Measurements from ENCODE around the gene GRAMD1A. TPM values are rescaled to one million over a fixed set of nuclear protein-coding genes. Genes with fewer than 3 reads are reported as not detected.

The GRAMD1A gene
- 100 to 1,000 TPM; 109 to 127 TPM for total RNA-seq

DNA sequence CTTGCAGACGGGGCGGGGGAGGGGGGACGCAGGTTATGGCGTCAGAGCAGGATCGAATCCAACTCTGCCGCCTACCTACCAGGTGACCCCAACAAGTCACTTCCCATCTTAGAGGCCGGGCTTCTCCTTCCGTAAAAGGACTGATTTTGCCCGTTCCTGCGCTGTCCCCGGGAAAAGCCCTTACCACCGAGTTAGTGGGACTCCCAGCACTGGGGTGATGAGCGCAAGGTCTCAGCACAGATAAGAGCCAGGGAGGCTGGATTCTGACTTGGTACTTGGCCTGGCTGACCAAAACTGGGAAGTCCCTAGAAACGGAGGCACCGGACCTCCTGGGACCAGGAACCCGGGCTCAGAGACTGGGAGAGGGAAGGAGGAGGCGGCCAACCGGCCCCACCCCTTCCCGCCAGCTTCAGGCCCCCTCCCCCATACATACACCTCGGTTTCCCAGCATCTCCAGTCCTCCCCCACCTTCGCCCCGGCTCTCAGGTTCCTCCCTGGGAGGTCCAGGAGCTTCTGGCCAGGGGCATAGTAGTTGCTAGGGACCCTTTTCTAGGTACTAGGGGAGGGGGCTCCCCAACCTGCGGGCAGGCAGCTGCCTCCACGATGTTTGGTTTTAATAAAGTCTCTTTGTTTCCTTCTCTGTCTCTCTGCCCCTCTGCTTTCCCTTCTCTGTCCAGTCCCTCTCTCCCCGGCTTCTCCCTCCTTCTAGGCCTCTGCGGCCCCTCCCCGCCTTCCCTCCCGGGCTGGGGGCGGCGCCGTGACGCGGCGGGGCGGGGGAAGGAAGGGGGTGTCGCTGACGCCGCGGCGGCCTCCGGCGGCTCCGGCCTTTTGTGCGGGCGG lies at the start of gene GRAMD1A:
TSS of gene GRAMD1A (plus strand) at position 826 of the 840 bp plus-strand sequence. CDS start 156 bp downstream, outside the sequence.
- no peaks in the 10 kb centered on the region for H3K27me3 Mint-ChIP-seq
- peak within 1 kb of the TSS; percentile 91 for H3K4me3 Mint-ChIP-seq
- ATAC-seq (peak; percentile 60), DNase-seq (peak; percentile 82)
- no peaks in the 10 kb centered on the region for H3K9me3 Mint-ChIP-seq (ENCODE audit: low read depth)
- peak within 1 kb of the TSS; percentile 92 for H3K27ac Mint-ChIP-seq
- CTCF ChIA-PET = interaction anchor here (1.1 to 4.4 kb wide), 3 partner anchors 10 to 27 kb away, joined by 5 to 38 read pairs (median 18); no protein-coding TSS in a partner anchor
- peaks cover 71% of the 10 kb centered on the region for H3K4me1 Mint-ChIP-seq
- H3K36me3 Mint-ChIP-seq = peaks cover 20% of the 10 kb centered on the region

DNA sequence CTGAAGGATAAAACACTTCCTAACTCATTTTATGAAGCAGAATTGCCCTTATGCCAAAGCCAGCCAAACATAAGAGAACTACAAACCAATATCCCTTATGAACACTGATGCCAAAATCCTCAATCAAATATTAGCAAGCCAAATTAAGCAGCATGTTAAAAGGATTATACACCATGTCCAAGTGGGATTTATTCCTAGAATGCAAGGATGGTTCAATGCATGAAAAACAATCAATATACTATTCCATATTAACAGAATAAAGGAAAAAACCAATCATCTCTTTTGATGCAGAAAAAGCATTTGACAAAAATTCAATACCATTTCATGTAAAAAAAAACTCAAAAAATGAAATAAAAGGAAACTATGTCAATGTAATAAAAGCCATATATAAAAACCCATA lies 47.0 kb upstream of the GRAMD1A start:
- CTCF ChIA-PET = interaction anchor here (1.5 kb wide), 1 partner anchor 8 kb away, joined by 3 read pairs; no protein-coding TSS in a partner anchor
- peaks cover 1% of the 10 kb centered on the region for H3K4me1 Mint-ChIP-seq
- H3K36me3 Mint-ChIP-seq = peaks cover 79% of the 10 kb centered on the region
- H3K9me3 Mint-ChIP-seq (ENCODE audit: low read depth) = peaks cover 47% of the 10 kb centered on the region
- H3K27me3 Mint-ChIP-seq = no peaks in the 10 kb centered on the region
- no peak for DNase-seq
- H3K27ac Mint-ChIP-seq = no peak overlapping the region
- no peak for ATAC-seq
- H3K4me3 Mint-ChIP-seq = no peak overlapping the region

DNA sequence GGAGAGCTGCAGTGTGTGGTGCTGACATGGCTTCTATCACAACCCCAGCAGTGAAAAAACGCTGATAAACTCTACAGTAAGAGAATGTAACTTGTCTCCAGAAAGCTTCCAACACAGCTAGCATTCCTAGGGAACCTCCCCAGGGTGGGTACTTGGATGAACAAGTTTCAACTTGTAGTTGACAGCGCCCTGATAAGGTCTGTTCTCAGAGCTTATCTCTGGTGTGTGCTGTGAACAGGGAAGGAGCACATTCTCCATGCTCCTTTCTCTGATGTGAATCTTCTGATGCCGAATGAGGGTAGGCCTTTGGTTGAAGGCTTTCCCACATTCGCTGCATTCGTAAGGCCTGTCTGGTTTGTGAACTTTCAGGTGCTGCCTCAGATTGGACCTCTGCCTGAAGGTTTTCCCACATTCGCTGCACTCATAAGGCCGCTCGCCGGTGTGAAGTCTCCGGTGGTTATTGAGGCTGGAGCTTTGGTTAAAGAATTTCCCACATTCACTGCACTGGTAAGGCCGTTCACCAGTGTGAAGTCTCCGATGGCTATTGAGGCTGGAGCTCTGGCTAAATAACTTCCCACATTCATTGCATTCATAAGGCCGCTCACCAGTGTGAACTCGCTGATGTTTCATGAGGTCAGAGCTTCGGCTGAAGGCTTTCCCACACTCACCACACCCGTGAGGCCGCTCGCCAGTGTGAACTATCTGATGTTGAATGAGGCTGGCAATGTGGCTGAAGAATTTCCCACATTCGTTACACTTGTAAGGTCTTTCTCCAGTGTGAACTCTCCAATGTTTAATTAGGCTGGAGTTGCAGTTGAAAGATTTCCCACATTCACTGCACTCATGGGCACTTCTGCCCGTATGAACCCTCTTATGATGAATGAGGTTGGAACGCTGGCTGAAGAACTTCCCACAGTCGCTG lies 42.0 kb upstream of the GRAMD1A start:
- Mint-ChIP-seq H3K4me3 (no peak overlapping the region), H3K9me3 (ENCODE audit: low read depth) (peaks cover 60% of the 10 kb centered on the region), H3K36me3 (peaks cover 93% of the 10 kb centered on the region), H3K27me3 (no peaks in the 10 kb centered on the region), H3K4me1 (peaks cover 20% of the 10 kb centered on the region), H3K27ac (no peak overlapping the region)
- CTCF ChIA-PET = interaction anchor here (0.7 kb wide), 1 partner anchor 119 kb away, joined by 3 read pairs; no protein-coding TSS in a partner anchor
- DNase-seq = no peak
- no peak for ATAC-seq

DNA sequence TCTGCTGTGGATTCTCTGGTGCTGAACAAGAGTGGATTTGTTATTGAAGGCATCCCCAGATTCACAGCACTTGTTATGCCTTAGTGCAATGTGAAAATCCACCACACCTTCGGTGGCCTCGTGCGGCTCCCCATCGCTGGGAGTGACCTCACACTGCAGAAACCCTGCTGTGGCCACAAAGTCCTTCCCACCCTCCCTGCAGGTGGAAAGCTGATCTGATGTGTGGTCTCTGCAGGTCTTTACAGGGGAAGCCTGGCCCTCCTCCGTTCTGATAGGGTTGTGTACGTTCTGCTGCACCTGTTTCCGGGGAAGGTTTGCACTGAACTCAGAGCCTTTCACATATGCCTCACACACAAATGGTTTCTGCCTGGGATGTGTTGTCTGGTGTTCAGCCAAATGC lies 41.1 kb upstream of the GRAMD1A start:
- H3K27ac Mint-ChIP-seq = no peak overlapping the region
- peaks cover 23% of the 10 kb centered on the region for H3K4me1 Mint-ChIP-seq
- CTCF ChIA-PET = no interaction called here
- no peaks in the 10 kb centered on the region for H3K27me3 Mint-ChIP-seq
- DNase-seq (no peak), ATAC-seq (no peak)
- H3K4me3 Mint-ChIP-seq = no peak overlapping the region
- peaks cover 87% of the 10 kb centered on the region for H3K36me3 Mint-ChIP-seq
- H3K9me3 Mint-ChIP-seq (ENCODE audit: low read depth) = peaks cover 54% of the 10 kb centered on the region

DNA sequence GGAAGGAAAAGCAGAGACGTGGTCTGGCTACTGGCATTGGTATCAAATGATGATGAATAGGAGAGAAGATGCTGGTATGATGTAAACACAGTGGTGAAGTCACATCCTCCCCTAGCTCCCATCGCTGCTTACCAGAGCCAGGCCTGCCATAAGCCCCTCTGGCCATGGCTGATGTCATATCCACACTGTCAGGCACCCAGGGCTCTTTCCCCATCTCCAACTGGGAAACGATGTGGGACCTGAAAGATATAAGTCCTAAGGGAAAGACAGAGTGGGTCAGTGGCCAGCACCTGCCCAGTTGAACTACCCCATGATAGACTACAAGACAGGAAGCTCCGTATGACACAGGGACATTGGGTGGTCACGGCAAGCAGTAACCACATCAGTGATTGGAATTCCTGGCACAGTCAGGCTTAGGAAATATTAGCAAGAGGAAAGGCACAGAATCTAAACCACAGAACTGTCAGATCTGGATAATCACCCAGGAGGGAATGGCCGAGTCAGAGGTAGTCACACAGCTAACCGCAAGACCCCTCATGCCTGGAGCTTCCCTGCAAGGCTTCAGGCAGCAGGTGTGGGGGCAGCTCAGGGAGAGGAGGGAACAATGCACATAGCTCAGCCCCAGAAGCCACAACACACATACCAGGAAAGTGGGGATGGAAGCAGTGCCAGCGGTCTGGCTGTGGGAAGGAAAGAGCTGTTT lies 39.9 kb upstream of the GRAMD1A start:
- DNase-seq = no peak
- CTCF ChIA-PET = interaction anchor here (1.1 kb wide), 1 partner anchor 33 kb away, joined by 4 read pairs; the partner anchor contains the start of gene ZNF30
- H3K27ac Mint-ChIP-seq = no peak overlapping the region
- no peak for ATAC-seq
- no peak overlapping the region for H3K4me3 Mint-ChIP-seq
- peaks cover 79% of the 10 kb centered on the region for H3K36me3 Mint-ChIP-seq
- H3K27me3 Mint-ChIP-seq = no peaks in the 10 kb centered on the region
- peaks cover 51% of the 10 kb centered on the region for H3K9me3 Mint-ChIP-seq (ENCODE audit: low read depth)
- peaks cover 23% of the 10 kb centered on the region for H3K4me1 Mint-ChIP-seq

DNA sequence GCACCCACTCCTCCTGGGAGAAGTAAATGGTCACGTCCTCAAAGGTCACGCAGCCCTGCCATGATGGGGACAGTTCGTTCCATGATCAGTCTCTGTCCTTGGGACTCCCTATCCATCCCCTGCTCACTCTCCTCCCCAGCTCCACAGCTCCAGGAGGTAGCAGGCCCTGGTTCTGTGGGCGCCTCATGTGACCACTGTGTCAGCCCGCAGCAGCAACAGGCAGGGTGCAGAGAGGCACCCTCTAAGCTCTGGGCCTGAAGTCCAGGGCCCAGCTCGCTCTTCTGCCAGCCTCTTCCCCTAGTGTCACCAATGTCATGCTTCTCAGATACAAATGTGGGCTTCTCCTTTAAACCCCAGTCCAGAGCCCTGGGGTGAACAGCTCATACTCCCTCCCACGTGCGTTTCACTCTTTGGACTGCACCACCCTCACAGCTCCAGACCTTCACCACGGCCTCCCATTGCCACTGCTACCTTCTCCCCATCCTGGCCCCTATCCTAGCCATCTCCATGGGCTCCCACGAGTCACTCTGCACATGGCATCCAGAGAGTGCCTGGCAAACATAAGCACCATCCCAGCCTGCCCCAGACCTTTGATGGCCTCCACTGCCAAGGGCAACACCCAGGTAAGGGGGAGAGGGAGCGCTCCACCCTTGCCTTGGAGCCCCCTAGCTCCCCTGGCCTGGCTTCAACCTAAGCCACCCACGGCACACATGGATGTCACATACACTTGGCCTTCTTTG lies 39.0 kb upstream of the GRAMD1A start:
- H3K4me1 Mint-ChIP-seq = peaks cover 22% of the 10 kb centered on the region
- H3K27ac Mint-ChIP-seq = no peak overlapping the region
- no peak overlapping the region for H3K4me3 Mint-ChIP-seq
- no peak for ATAC-seq
- CTCF ChIA-PET = interaction anchor here (0.7 to 1.1 kb wide), 3 partner anchors 8 to 34 kb away, joined by 3 to 4 read pairs (median 3); partner anchors contain the start of gene ZNF30
- peaks cover 44% of the 10 kb centered on the region for H3K9me3 Mint-ChIP-seq (ENCODE audit: low read depth)
- H3K27me3 Mint-ChIP-seq = no peaks in the 10 kb centered on the region
- DNase-seq = no peak
- peaks cover 72% of the 10 kb centered on the region for H3K36me3 Mint-ChIP-seq

DNA sequence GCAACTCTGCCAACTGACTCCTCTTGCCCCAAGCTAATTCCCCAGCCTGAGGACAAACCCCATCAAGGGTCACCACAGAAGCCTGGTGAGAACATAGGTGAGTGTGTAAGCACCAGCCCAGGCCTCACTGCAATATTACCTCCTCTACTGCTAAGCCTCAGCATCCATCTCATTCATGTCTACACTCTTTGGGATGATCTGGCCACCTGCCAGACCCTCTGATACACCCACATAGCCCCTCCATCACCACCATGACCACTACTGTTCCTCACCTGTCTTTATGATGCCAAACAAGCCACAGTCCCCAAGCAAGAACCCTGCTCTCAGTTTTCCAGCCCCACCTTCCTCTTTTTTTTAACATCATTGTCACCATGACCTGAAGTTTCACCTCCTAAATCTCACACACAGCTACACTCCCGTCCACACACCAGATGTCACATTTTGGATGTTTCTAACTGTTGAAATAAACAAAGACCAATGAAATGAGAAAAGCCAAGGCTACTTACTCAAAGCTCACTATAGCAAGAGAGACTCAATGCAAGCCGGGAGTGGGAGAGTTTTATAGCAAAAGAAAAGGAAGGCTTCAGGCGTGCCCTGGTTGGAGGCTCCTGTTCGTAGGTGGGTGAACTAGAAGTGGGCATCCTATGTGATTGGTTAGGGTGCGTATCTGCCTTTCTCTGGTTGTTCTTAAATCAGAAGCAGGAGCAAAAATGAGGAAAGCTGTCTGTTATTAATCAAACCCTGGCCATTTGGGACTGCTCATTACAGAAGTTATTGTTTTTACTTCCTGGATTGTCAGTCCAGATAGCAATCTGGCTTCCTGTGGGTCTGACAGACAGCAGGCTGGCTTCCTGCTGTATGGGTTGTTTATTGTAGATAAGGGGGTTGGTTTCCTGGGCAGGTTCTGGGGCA lies 38.1 kb upstream of the GRAMD1A start:
- peaks cover 63% of the 10 kb centered on the region for H3K36me3 Mint-ChIP-seq
- ATAC-seq = peak; percentile 45
- peaks cover 39% of the 10 kb centered on the region for H3K9me3 Mint-ChIP-seq (ENCODE audit: low read depth)
- H3K27me3 Mint-ChIP-seq = no peaks in the 10 kb centered on the region
- H3K4me3 Mint-ChIP-seq = peak overlapping the region; percentile 85
- peak; percentile 76 for DNase-seq
- peaks cover 22% of the 10 kb centered on the region for H3K4me1 Mint-ChIP-seq
- CTCF ChIA-PET = interaction anchor here (0.7 to 4.4 kb wide), 5 partner anchors 9 to 51 kb away, joined by 3 to 21 read pairs (median 4); no protein-coding TSS in a partner anchor
- H3K27ac Mint-ChIP-seq = peak overlapping the region; percentile 86

DNA sequence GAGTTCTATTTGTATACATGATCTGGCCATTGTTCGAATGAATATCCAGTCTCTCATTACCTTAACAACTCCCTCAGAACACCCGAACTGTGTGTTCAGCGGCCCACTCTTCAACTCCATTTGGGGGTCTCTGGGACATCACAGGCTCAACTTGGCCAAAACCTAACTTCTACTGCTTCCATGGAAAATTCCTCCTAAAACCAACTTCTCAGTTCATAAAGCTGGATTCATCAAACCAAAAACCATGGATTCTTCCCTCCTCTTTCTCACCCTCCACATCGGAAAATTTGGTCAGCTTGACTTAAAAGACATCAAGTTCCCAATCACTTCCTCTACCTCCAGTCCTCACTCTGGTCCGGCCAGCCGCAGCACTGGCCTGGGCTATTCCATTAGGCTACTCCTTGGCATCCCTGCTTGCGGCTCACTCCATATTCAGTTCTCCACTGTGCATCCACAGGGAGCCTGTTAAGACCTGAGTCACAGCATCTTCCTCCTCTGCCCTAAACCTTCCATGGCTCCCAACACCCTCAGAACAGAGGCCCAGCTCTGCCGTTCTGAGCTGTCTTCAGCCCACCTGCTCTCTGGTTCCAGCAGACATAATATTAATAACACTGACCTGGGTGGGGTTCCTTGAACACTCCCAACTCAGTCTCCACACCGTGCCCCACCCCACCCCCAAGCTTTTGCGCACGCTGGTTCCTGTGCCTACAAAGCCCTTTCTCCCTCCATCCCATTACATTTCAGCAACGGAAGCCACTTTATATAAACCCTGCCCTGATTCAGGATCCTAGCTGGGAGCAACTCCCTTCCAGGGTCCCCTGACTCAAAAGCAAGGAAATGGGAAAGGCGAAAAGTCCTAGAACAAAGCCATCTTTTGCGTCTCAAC lies 37.2 kb upstream of the GRAMD1A start:
- peaks cover 22% of the 10 kb centered on the region for H3K4me1 Mint-ChIP-seq
- peaks cover 54% of the 10 kb centered on the region for H3K36me3 Mint-ChIP-seq
- H3K27me3 Mint-ChIP-seq = no peaks in the 10 kb centered on the region
- peak overlapping the region; percentile 85 for H3K4me3 Mint-ChIP-seq
- CTCF ChIA-PET = interaction anchor here (1.0 to 4.4 kb wide), 4 partner anchors 10 to 50 kb away, joined by 3 to 21 read pairs (median 8); no protein-coding TSS in a partner anchor
- ATAC-seq (no peak), DNase-seq (no peak)
- H3K27ac Mint-ChIP-seq = peak overlapping the region; percentile 86
- H3K9me3 Mint-ChIP-seq (ENCODE audit: low read depth) = peaks cover 38% of the 10 kb centered on the region

DNA sequence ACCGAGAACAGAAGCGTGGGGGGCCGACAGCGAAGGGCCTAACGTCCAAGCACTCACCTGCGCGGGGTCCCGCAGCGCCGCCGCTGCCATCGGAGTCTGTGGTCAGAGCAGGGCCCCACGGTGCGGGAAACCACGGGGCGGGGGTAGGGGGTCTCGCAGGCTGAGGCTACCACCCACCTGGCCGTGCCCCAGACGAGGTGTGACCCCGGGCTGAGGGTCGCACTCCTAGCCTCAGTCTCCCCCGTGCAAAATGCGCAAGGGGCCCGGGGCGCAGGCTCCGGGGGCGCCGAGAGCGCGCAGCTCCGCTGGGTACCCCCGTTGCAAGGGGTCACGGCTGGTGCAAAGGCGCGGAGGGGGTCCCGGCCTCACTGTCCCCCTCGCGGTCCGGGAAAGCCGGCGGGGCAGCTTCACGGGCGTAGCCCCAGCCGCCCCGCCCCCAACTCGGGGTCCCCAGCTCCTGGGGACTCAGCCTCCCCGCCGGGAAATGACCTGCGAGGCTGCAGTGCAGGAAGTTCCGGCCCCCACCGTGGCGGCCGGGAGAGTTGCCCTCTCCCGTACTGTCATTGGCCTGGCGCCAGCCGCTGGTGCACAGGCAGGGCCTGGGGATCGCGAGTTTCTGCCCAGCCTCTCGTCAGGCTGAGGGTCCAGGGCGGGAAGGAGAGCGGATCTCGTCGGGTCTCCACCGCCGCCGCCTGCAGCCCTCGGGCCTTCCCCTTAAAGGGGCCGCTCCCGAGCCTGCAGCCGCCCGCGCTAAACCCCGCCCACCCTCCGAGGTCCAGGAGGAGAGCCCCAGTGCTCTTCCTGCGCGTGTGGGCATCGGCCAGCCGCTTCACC lies 36.3 kb upstream of the GRAMD1A start, which contains the start of gene ZNF792:
TSS of gene ZNF792 (minus strand) at position 657 of the 834 bp plus-strand sequence. CDS start at position 90, 567 bp downstream.
- peak within 1 kb of the TSS; percentile 85 for H3K4me3 Mint-ChIP-seq
- CTCF ChIA-PET = interaction anchor here (1.0 to 4.4 kb wide), 5 partner anchors 9 to 49 kb away, joined by 3 to 21 read pairs (median 4); no protein-coding TSS in a partner anchor
- peaks cover 22% of the 10 kb centered on the region for H3K4me1 Mint-ChIP-seq
- H3K36me3 Mint-ChIP-seq = peaks cover 47% of the 10 kb centered on the region
- DNase-seq = peak; percentile 68
- H3K9me3 Mint-ChIP-seq (ENCODE audit: low read depth) = peaks cover 43% of the 10 kb centered on the region
- ATAC-seq = peak; percentile 86
- H3K27me3 Mint-ChIP-seq = no peaks in the 10 kb centered on the region
- H3K27ac Mint-ChIP-seq = peak within 1 kb of the TSS; percentile 86

DNA sequence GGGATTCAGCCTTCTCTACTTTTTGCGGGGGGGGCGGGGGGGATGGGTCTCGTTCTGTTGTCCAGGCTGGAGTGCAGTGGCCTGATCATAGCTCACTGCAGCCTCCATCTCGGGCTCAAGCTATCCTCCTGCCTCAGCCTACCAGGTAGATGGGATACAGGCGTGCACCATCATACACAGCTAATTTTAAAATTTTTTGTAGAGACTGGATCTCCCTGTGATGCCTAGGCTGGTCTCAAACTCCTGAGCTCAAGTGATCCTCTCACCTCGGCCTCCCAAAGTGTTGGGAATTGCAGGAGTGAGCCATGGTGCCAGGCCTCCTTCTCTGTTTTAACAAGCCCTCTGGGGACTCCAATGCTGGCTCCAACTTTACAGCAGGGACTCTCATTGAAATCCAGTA lies 35.5 kb upstream of the GRAMD1A start:
- Mint-ChIP-seq H3K9me3 (ENCODE audit: low read depth) (peaks cover 38% of the 10 kb centered on the region), H3K27ac (no peak overlapping the region), H3K27me3 (no peaks in the 10 kb centered on the region), H3K4me3 (peak overlapping the region; percentile 65), H3K36me3 (peaks cover 39% of the 10 kb centered on the region), H3K4me1 (peaks cover 22% of the 10 kb centered on the region)
- no peak for ATAC-seq
- no peak for DNase-seq
- CTCF ChIA-PET = interaction anchor here (1.0 to 4.4 kb wide), 2 partner anchors 8 to 49 kb away, joined by 3 to 21 read pairs; no protein-coding TSS in a partner anchor

Data from activated CD8-positive, alpha-beta memory T cell treated with anti-CD3 and anti-CD28 coated beads, Interleukin-2, amount 10 ng/mL, durations not matched to agents 7 days and 5 days (primary cell).